ENCODE measurements around the gene VOPP1. TPM values are rescaled to one million over a fixed set of nuclear protein-coding genes. Genes with fewer than 3 reads are reported as not detected.

The VOPP1 gene
- total and polyA plus RNA-seq, 2 of the 13 experiments (the other 11 are each of a cell fraction or from before 2014, with no cell fraction given): 21.8 to 55.3 TPM

DNA sequence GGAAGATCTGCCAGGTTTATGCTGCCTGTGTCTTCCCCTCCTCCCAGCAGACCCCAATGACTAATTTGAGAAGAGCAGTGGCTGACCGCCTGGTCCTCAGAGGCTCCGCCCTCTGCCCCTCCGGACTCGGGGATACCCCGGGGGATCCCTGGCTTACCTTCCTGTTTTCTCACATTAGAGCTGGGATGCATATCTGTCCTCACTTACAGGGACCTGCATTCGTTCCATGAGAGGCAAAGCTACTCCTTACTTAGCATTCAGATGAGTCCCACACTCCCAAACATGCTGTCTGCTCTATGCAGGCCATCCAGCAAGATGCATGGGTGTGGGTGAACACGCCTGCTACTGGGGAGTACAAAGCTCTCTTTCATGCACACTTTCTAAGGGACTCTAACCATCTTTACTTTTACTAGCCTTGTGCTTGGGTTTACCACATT, 24.0 kb downstream of the VOPP1 start:
- ChIA-PET POLR2A (no interaction called here), CTCF (ENCODE audit: low intra/inter-chr PET ratio, low total read pairs) (no interaction called here)
- no peaks in the 10 kb centered on the region for H3K9me3 ChIP-seq (ENCODE audit: low read length)
- H3K9ac ChIP-seq (ENCODE audit: insufficient read depth, low read depth, low read length): no peak overlapping the region
- TF ChIP-seq ZNF205 (CRISPR knock-in tag; IDR thresholded peaks at IDR 0.05) (no peak), NCOR1 (IDR thresholded peaks at IDR 0.05; ENCODE audit: borderline replicate concordance, low read length) (no peak), TBX3 (IDR thresholded peaks at IDR 0.05; ENCODE audit: borderline replicate concordance) (no peak), CBX1 (IDR thresholded peaks at IDR 0.05; ENCODE audit: low read depth) (no peak), HNF4A (CRISPR knock-in tag; IDR thresholded peaks at IDR 0.05) (no peak), SRY (CRISPR knock-in tag; IDR thresholded peaks at IDR 0.05) (no peak)
- TF ChIP-seq, protein P1, sequence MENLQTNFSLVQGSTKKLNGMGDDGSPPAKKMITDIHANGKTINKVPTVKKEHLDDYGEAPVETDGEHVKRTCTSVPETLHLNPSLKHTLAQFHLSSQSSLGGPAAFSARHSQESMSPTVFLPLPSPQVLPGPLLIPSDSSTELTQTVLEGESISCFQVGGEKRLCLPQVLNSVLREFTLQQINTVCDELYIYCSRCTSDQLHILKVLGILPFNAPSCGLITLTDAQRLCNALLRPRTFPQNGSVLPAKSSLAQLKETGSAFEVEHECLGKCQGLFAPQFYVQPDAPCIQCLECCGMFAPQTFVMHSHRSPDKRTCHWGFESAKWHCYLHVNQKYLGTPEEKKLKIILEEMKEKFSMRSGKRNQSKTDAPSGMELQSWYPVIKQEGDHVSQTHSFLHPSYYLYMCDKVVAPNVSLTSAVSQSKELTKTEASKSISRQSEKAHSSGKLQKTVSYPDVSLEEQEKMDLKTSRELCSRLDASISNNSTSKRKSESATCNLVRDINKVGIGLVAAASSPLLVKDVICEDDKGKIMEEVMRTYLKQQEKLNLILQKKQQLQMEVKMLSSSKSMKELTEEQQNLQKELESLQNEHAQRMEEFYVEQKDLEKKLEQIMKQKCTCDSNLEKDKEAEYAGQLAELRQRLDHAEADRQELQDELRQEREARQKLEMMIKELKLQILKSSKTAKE (CRISPR knock-in tag; IDR thresholded peaks at IDR 0.05; ENCODE audit: borderline replicate concordance): no peak
- TF ChIP-seq, protein P2, sequence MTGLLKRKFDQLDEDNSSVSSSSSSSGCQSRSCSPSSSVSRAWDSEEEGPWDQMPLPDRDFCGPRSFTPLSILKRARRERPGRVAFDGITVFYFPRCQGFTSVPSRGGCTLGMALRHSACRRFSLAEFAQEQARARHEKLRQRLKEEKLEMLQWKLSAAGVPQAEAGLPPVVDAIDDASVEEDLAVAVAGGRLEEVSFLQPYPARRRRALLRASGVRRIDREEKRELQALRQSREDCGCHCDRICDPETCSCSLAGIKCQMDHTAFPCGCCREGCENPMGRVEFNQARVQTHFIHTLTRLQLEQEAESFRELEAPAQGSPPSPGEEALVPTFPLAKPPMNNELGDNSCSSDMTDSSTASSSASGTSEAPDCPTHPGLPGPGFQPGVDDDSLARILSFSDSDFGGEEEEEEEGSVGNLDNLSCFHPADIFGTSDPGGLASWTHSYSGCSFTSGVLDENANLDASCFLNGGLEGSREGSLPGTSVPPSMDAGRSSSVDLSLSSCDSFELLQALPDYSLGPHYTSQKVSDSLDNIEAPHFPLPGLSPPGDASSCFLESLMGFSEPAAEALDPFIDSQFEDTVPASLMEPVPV (CRISPR knock-in tag; IDR thresholded peaks at IDR 0.05): no peak
- FAIRE-seq (no peak), DNase-seq (ENCODE audit: low spot score) (no peak), ATAC-seq (no peak)
- in situ Hi-C loops (cut with HindIII; ENCODE audit: extremely low pct_ligation_motif_present, low pct_unique_long_range_greater_than_20kb) (no loop called here), intact Hi-C loops (cut with micrococcal nuclease; ENCODE audit: unreplicated experiment) (no loop called here)
- no peak overlapping the region for H3K4me2 ChIP-seq (ENCODE audit: low read depth, low read length)
- 98% methylated on average over 7 of the region's 7 CpGs for WGBS (ENCODE audit: low lambda C conversion rate)
- H3K27me3 ChIP-seq (ENCODE audit: control insufficient read depth in 1 of 2, insufficient read depth in 2 of 2, low read length in 2 of 2): no peaks in the 10 kb centered on the region
- no TSS peak for BruUV-seq (replicated peaks)
- 0 out of 2 replicates have a peak, but pooled peaks cover 2% of the 10 kb centered on the region for H4K20me1 ChIP-seq (ENCODE audit: insufficient read depth, low read length)
- H3K4me1 ChIP-seq (ENCODE audit: insufficient read depth, low read length): peaks cover 36% of the 10 kb centered on the region
- H3K36me3 ChIP-seq (replicated peaks in 1 of 2; ENCODE audit: control insufficient read depth in 1 of 2, insufficient read depth in 2 of 2, low read length in 2 of 2): peaks cover 0 to 4% of the 10 kb centered on the region in 2 experiments; a peak in 1 of 5 replicates
- no peak overlapping the region for H2AFZ ChIP-seq (ENCODE audit: low read length)
- H3K4me3 ChIP-seq (replicated peaks in 1 of 3; ENCODE audit: insufficient read depth in 1 of 3, low read depth in 2 of 3, low read length in 3 of 3): no peak overlapping the region
- H3K79me2 ChIP-seq (ENCODE audit: insufficient read depth, low read length): peaks cover 77% of the 10 kb centered on the region
- H3K27ac ChIP-seq (ENCODE audit: extremely low read length, insufficient read depth, low read length): no peak overlapping the region

All from HepG2 (cell line).